GM20000 (cell line): ENCODE data around the gene TM4SF20.

Experiments used
- DNase-seq: peaks from one replicate; pipeline ENCODE4 v3.0.0; 2012; ENCODE audit warnings: low spot score
- TF ChIP-seq, protein P1 (sequence below): IDR thresholded peaks from 2 replicates; pipeline ENCODE4 v1.5.1; 2012; ENCODE audit warnings: mild to moderate bottlenecking, control low read depth; ENCODE audit errors: extremely low read depth, missing control alignments

The TM4SF20 gene, protein sequence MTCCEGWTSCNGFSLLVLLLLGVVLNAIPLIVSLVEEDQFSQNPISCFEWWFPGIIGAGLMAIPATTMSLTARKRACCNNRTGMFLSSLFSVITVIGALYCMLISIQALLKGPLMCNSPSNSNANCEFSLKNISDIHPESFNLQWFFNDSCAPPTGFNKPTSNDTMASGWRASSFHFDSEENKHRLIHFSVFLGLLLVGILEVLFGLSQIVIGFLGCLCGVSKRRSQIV

DNA sequence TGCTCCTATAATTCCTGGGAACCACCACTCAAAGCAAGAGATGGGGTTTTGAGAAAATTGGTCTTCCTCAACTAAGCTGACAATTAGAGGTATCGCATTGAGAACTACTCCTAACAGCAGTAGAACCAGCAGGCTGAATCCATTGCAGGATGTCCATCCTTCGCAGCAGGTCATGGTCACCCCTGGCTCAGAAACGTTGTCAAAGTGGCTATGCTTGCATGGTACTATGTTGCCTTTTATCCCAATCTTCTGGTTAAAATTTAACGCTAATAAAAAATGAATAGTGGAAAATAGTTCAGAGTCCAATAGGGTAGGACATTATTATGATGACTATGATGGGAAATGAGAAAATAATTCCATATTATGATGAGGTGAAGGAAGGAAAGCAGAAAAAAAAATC is at the start of gene TM4SF20:
Gene TM4SF20 (minus strand): TSS at position 212 of the 400 bp plus-strand sequence. CDS start 38 bp downstream, at position 174.
- no peak for DNase-seq
- TF ChIP-seq, protein P1, sequence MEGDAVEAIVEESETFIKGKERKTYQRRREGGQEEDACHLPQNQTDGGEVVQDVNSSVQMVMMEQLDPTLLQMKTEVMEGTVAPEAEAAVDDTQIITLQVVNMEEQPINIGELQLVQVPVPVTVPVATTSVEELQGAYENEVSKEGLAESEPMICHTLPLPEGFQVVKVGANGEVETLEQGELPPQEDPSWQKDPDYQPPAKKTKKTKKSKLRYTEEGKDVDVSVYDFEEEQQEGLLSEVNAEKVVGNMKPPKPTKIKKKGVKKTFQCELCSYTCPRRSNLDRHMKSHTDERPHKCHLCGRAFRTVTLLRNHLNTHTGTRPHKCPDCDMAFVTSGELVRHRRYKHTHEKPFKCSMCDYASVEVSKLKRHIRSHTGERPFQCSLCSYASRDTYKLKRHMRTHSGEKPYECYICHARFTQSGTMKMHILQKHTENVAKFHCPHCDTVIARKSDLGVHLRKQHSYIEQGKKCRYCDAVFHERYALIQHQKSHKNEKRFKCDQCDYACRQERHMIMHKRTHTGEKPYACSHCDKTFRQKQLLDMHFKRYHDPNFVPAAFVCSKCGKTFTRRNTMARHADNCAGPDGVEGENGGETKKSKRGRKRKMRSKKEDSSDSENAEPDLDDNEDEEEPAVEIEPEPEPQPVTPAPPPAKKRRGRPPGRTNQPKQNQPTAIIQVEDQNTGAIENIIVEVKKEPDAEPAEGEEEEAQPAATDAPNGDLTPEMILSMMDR, result no peak

DNA sequence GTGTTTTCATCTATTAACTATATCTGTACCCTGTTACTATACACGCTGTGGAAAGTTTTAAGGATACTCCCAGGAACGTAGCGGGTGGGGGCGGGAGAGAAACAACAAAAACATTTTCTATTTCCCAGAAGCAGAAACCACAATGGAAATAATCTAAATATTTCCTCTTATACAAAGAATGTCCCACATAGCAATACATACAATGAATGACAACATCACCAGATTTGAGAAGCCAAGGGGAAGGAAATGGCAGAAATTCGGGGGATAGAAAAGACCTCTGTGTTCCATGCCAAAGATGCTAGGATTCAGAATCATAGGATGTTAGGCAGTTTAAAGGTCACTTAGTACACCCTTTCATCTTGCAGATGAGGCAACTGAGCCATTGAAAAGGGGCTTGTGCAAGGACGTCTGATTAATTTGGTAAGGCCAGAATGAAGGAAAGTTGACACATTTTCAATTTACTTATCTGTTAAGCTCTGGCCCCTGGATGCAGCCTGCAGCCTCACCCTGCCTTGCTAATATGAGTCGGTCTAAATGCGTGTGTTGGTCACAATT is 49.7 kb upstream of the TM4SF20 start:
- no peak for DNase-seq
- TF ChIP-seq, protein P1, result no peak

DNA sequence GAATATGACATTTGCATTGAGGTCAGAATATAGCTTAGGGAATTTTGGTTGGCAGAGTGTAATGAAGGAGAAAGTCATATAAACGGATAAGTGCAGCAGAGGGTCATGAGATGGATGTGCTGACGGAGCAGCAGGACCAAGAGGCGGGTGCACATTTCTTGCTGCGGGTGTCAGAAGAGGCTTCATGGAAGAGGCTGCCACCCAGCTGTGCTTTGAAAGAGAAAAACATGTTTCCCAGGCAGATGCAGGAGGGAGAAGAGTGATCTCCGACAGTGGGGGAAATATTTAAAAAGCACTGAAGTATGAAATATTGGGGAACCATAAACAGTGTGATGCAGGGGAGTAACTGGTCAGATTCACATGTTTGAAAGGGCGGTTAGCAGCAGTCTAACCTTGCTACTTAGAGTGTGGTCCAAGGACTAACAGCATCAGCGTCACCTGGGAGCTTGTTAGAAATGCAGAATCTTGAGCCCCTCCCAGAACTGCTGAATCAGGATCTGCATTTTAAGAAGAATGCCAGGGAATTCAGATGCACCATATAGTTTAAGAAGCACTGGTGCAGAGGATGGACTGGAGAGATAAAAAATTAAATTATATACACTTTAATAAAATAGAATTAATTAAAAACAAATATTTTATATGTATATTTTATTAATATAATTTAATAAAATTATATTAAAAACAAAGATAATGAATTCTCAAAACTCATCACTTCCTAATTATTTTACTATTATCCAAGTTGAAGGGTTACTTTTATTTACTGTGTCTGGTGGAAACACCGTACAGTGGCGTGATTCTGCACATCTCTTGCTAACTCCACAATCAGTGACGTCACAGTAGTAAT is 44.8 kb upstream of the TM4SF20 start:
- no peak for DNase-seq
- TF ChIP-seq, protein P1, result no peak

- DNase-seq, result no peak
- TF ChIP-seq, protein P1, result no peak
These were observed 41.3 kb upstream of the TM4SF20 start for GRCh38 chr2:227420087-227421052.

DNA sequence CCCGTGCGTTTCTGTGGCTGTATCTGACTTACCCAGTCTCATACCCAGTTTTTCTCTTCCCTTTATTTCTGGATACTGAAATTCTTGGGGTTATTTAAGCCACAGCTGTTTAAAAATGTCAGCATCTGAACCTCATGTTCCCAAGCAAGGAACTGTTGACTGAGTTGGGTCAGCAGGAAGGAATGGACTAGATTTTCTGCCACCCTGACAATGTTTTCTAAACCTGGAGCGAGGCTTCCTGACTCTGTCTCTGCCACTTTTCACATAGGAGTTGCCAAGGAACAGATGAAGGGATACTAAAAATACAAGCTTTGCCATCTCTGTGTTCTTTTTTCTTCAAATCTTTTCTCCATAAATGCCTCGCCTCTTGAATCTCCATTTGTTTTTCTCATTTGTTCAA is 37.6 kb upstream of the TM4SF20 start:
- DNase-seq, result no peak

DNA sequence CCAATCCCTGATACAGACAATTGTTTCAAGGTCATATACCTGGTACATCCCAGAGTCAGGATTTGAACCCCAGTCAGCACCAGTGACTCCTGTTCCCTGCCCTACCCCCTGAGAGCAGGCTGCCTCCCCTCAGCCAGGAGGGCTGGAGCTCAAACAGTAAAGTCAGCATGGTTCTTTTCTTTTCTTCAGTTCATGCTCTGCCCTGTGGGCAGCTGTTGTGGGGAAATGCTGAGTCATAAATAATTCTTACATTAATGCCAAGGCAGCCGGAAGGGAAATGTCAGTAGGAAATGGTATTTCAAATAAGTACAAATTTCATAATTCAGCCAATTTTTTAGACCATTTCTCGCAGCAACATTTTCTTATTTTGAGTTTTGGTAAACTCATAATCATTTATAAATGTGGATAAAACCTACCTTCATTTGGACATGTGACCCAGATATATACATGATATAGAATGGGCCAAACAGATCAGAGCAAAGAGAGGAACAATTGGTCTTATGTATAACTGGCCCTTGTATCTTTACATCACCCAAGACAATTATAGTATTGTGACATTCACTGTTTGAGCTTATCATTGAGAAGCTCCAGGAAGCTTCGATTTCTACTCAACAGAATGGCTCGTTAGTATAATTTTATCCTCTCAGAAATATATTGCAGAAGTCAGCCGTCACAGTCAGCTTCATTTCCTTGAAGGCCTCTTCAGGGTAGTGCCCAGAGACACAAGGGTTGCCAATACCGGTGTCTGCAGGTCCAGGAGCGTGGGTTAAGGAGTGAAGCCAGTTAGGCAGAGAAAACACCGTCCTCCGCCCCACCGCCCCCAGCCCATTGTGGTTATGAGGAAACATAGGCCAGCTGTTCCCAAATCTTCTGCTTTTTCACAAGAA is 36.7 kb upstream of the TM4SF20 start:
- TF ChIP-seq, protein P1, result no peak
- DNase-seq, result no peak

More for the DNA sequence above, 37.6 kb upstream of the TM4SF20 start:
- TF ChIP-seq, protein P1, result no peak
